Measurements from ENCODE around the gene BARX2. TPM values are rescaled to one million over a fixed set of nuclear protein-coding genes. Genes with fewer than 3 reads are reported as not detected.

The BARX2 gene
- total and polyA plus RNA-seq, 2 donors (not counting 3 experiments of a cell fraction or from before 2014, with no cell fraction given), result not detected

GRCh38 chr11:129412494-129412893 is 36.8 kb downstream of the BARX2 start:
- CTCF ChIA-PET, result no interaction called here
- H3K9me1 ChIP-seq (replicated peaks; ENCODE audit: control insufficient read depth, extremely low read depth, insufficient read depth, low read length), result no peaks in the 10 kb centered on the region
- H3K9ac ChIP-seq (replicated peaks; ENCODE audit: extremely low read depth, insufficient read depth, low read length), result no peak overlapping the region
- no peak for DNase-seq (ENCODE audit: low read depth, low spot score)
- no peaks in the 10 kb centered on the region for H3K9me3 ChIP-seq (replicated peaks; ENCODE audit: control insufficient read depth, insufficient read depth, low read length)
- no peak overlapping the region for H3K27ac ChIP-seq (ENCODE audit: insufficient read depth, low read depth, low read length)
- no peaks in the 10 kb centered on the region for H3K36me3 ChIP-seq (ENCODE audit: control insufficient read depth in 2 of 2, extremely low read depth in 1 of 2, insufficient read depth in 2 of 2, low read length in 2 of 2)
- H3K27me3 ChIP-seq (ENCODE audit: control insufficient read depth in 2 of 2, insufficient read depth in 2 of 2, low read length in 2 of 2), result no peaks in the 10 kb centered on the region
- no peak for FAIRE-seq
- BruUV-seq (replicated peaks), result no TSS peak
- H4K20me1 ChIP-seq (replicated peaks; ENCODE audit: control insufficient read depth, extremely low read depth, insufficient read depth, low read length), result no peaks in the 10 kb centered on the region
- intact Hi-C loops (cut with micrococcal nuclease) (no loop called here), dilution Hi-C loops (cut with MboI; ENCODE audit: extremely low pct_ligation_motif_present, low sequenced_read_pairs) (no loop called here)
- H3K4me2 ChIP-seq (ENCODE audit: insufficient read depth, low read length), result no peak overlapping the region
- H3K4me3 ChIP-seq (replicated peaks in 1 of 3; ENCODE audit: insufficient read depth in 1 of 3, low read depth in 1 of 3, low read length in 3 of 3), result no peak overlapping the region
- H3K79me2 ChIP-seq (ENCODE audit: control insufficient read depth, insufficient read depth, low read length), result no peaks in the 10 kb centered on the region
- POLR2A ChIA-PET, result no interaction called here
- TF ChIP-seq MAX (IDR thresholded peaks at IDR 0.05; ENCODE audit: insufficient read depth, insufficient read length) (no peak), GATA2 (IDR thresholded peaks at IDR 0.05; ENCODE audit: insufficient read depth, insufficient read length, low read depth, low read length) (no peak), POLR2A (IDR thresholded peaks at IDR 0.05; ENCODE audit: low read depth, low read length) (no peak), JUN (IDR thresholded peaks at IDR 0.05; ENCODE audit: borderline replicate concordance, insufficient read depth, insufficient read length, low read depth) (no peak), FOS (IDR thresholded peaks at IDR 0.05; ENCODE audit: borderline replicate concordance, insufficient read depth, low read length) (no peak), EZH2 (IDR thresholded peaks at IDR 0.05; ENCODE audit: borderline replicate concordance, low read depth, low read length, severe bottlenecking) (no peak), POLR2AphosphoS5 (IDR thresholded peaks at IDR 0.05; ENCODE audit: insufficient read depth, low read depth, low read length) (no peak), MYC (IDR thresholded peaks at IDR 0.05; ENCODE audit: low read depth, low read length) (no peak)
- no peak overlapping the region for H2AFZ ChIP-seq (ENCODE audit: low read depth, low read length)
- no peaks in the 10 kb centered on the region for H3K4me1 ChIP-seq (ENCODE audit: control insufficient read depth, extremely low read depth, insufficient read depth, low read length)

All from endothelial cell of umbilical vein (primary cell).